HepG2 (cell line): ENCODE data around the gene SMTNL1. TPM values are rescaled to one million over a fixed set of nuclear protein-coding genes. Genes with fewer than 3 reads are reported as not detected.
A peak's percentile ranks its signal among the peaks of the same experiment; 100 is the strongest.

Experiments
- ARHGAP35 ChIP-seq: sonication (generic); formaldehyde crosslinking; IDR thresholded peaks from 2 replicates; pipeline ENCODE4 v1.9.0; 2022; ENCODE audit warnings: mild to moderate bottlenecking, inconsistent platforms, moderate library complexity, missing genetic modification reagents, borderline replicate concordance
- ATM ChIP-seq: fragments of 450-650 bp; IDR thresholded peaks from 2 replicates; pipeline ENCODE4 v1.7.1; 2017; ENCODE audit warnings: mild to moderate bottlenecking, borderline replicate concordance
- CEBPG ChIP-seq: IDR thresholded peaks from 2 replicates; pipeline ENCODE4 v1.6.1; 2016
- GATAD1 ChIP-seq: IDR thresholded peaks from 2 replicates; pipeline ENCODE4 v1.6.1; 2016; ENCODE audit warnings: missing genetic modification reagents, missing compliant biosample characterization
- HOXA7 ChIP-seq: sonication (generic); formaldehyde crosslinking; IDR thresholded peaks from 2 replicates; pipeline ENCODE4 v1.8.1; 2022; ENCODE audit warnings: mild to moderate bottlenecking, missing genetic modification reagents, moderate library complexity
- IRF2 ChIP-seq: IDR thresholded peaks from 2 replicates; pipeline ENCODE4 v1.6.1; 2018; ENCODE audit warnings: missing genetic modification reagents, missing compliant biosample characterization
- NCOR1 ChIP-seq: fragments of 200-600 bp; sonication (generic); IDR thresholded peaks from 2 replicates; pipeline ENCODE4 v1.7.0; 2017; ENCODE audit warnings: antibody characterized with exemption, low read length, borderline replicate concordance
- NR1H2 ChIP-seq: sonication (generic); formaldehyde crosslinking; IDR thresholded peaks from 2 replicates; pipeline ENCODE4 v1.8.1; 2022; ENCODE audit warnings: low read depth, missing genetic modification reagents, borderline replicate concordance
- REXO4 ChIP-seq: sonication (generic); formaldehyde crosslinking; IDR thresholded peaks from 2 replicates; pipeline ENCODE4 v1.8.0; 2022; ENCODE audit warnings: missing genetic modification reagents, mild to moderate bottlenecking, borderline replicate concordance
- TCF7 ChIP-seq: sonication (generic); IDR thresholded peaks from 2 replicates; pipeline ENCODE4 v1.6.1; 2016; ENCODE audit warnings: antibody characterized with exemption, low read depth
- YEATS2 ChIP-seq: sonication (generic); formaldehyde crosslinking; IDR thresholded peaks from 2 replicates; pipeline ENCODE4 v1.4.0; 2020; ENCODE audit warnings: missing genetic modification reagents, borderline replicate concordance
- ZC3H13 ChIP-seq: sonication (generic); formaldehyde crosslinking; IDR thresholded peaks from 2 replicates; pipeline ENCODE4 v1.8.1; 2023; ENCODE audit warnings: mild to moderate bottlenecking, missing genetic modification reagents, moderate library complexity
- ZNF143 ChIP-seq: sonication (generic); formaldehyde crosslinking; IDR thresholded peaks from 2 replicates; pipeline ENCODE4 v1.4.0; 2020; ENCODE audit warnings: missing genetic modification reagents
- ZNF367 ChIP-seq: sonication (generic); formaldehyde crosslinking; IDR thresholded peaks from 2 replicates; pipeline ENCODE4 v1.4.0; 2020; ENCODE audit warnings: missing genetic modification reagents, borderline replicate concordance
- ZNF44 ChIP-seq: sonication (generic); formaldehyde crosslinking; IDR thresholded peaks from 2 replicates; pipeline ENCODE4 v1.5.1; 2020; ENCODE audit warnings: mild to moderate bottlenecking, missing genetic modification reagents
- ZNF501 ChIP-seq: sonication (generic); formaldehyde crosslinking; IDR thresholded peaks from 2 replicates; pipeline ENCODE4 v1.5.1; 2020; ENCODE audit warnings: mild to moderate bottlenecking, moderate library complexity, missing genetic modification reagents
- ZNF564 ChIP-seq: sonication (generic); formaldehyde crosslinking; IDR thresholded peaks from 2 replicates; pipeline ENCODE4 v1.8.1; 2023; ENCODE audit warnings: mild to moderate bottlenecking, missing genetic modification reagents
- ZNF629 ChIP-seq: sonication (generic); formaldehyde crosslinking; conservative IDR thresholded peaks from 2 replicates; pipeline ENCODE4 v1.5.0; 2020; ENCODE audit warnings: missing genetic modification reagents
- ZNF83 ChIP-seq: sonication (generic); formaldehyde crosslinking; IDR thresholded peaks from 2 replicates; pipeline ENCODE4 v1.4.0; 2020; ENCODE audit warnings: missing genetic modification reagents, mild to moderate bottlenecking, borderline replicate concordance
- ZSCAN31 ChIP-seq: sonication (generic); formaldehyde crosslinking; IDR thresholded peaks from 2 replicates; pipeline ENCODE4 v1.5.0; 2020; ENCODE audit warnings: low read depth, mild to moderate bottlenecking, missing genetic modification reagents
- polyA plus RNA-seq, 8 experiments: library from polyadenylated mRNA; depleted of rRNA in 3 of 8; stranded (reverse) in 7 of 8; unstranded in 1 of 8; fragments of >200 nt; fragmentation: Illumina TruSeq in 4 of 8; extraction: Trizol in 4 of 8; gene quantifications; 2 replicates each; pipeline versions ENCODE4 v1.2.1 to v1.2.3, GENCODE V29; 2011 to 2016; ENCODE audit warnings: low read depth in 4 of 8, missing spikeins in 1 of 8, mixed read lengths in 1 of 8; ENCODE audit not compliant: insufficient read depth in 1 of 8
- total RNA-seq, 5 experiments: library from RNA; depleted of rRNA; stranded (reverse); fragments of >200 nt; fragmentation: Illumina TruSeq; extraction: Trizol; gene quantifications; 2 replicates each; pipeline ENCODE4 v1.2.3, GENCODE V29; 2016; ENCODE audit warnings: low read depth in 1 of 5
- TF ChIP-seq, protein P1 (sequence below): sonication (generic); formaldehyde crosslinking; IDR thresholded peaks from 2 replicates; pipeline ENCODE4 v1.4.0; 2020; ENCODE audit warnings: mild to moderate bottlenecking, missing genetic modification reagents
- TF ChIP-seq, protein P2 (sequence below): sonication (generic); formaldehyde crosslinking; IDR thresholded peaks from 2 replicates; pipeline ENCODE4 v1.8.1; 2022; ENCODE audit warnings: mild to moderate bottlenecking, missing genetic modification reagents

Gene SMTNL1
- total and polyA plus RNA-seq, 2 of the 13 experiments (the other 11 are each of a cell fraction or from before 2014, with no cell fraction given) = 0.04 TPM; not detected in 1

DNA sequence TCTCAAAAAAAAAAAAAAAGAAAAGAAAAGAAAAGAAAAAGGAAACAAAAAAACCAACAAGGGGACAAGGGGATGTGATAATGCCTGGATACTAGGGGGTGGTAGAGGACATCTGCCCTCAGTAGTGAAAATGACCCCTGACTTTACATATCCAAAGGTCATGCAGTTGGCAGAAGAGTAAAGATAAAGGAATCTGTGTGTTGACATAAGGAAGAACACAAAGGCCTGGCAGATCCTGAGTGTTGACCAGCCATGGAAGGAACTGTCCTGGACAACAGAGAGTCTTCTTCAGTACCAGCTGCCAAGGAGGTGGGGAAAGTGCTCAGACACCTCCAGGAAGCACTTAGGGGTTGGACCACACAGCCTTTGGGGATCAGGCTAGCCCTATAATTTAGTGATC is 34.5 kb upstream of the SMTNL1 start (continued):
- 0 out of 2 replicates have a peak, but pooled peaks have one; percentile 46 for TF ChIP-seq IRF2 (CRISPR knock-in tag)
- no peak for TF ChIP-seq ZNF501 (CRISPR knock-in tag)
- TF ChIP-seq ZNF44 (CRISPR knock-in tag) = no peak
- TF ChIP-seq, protein P1, sequence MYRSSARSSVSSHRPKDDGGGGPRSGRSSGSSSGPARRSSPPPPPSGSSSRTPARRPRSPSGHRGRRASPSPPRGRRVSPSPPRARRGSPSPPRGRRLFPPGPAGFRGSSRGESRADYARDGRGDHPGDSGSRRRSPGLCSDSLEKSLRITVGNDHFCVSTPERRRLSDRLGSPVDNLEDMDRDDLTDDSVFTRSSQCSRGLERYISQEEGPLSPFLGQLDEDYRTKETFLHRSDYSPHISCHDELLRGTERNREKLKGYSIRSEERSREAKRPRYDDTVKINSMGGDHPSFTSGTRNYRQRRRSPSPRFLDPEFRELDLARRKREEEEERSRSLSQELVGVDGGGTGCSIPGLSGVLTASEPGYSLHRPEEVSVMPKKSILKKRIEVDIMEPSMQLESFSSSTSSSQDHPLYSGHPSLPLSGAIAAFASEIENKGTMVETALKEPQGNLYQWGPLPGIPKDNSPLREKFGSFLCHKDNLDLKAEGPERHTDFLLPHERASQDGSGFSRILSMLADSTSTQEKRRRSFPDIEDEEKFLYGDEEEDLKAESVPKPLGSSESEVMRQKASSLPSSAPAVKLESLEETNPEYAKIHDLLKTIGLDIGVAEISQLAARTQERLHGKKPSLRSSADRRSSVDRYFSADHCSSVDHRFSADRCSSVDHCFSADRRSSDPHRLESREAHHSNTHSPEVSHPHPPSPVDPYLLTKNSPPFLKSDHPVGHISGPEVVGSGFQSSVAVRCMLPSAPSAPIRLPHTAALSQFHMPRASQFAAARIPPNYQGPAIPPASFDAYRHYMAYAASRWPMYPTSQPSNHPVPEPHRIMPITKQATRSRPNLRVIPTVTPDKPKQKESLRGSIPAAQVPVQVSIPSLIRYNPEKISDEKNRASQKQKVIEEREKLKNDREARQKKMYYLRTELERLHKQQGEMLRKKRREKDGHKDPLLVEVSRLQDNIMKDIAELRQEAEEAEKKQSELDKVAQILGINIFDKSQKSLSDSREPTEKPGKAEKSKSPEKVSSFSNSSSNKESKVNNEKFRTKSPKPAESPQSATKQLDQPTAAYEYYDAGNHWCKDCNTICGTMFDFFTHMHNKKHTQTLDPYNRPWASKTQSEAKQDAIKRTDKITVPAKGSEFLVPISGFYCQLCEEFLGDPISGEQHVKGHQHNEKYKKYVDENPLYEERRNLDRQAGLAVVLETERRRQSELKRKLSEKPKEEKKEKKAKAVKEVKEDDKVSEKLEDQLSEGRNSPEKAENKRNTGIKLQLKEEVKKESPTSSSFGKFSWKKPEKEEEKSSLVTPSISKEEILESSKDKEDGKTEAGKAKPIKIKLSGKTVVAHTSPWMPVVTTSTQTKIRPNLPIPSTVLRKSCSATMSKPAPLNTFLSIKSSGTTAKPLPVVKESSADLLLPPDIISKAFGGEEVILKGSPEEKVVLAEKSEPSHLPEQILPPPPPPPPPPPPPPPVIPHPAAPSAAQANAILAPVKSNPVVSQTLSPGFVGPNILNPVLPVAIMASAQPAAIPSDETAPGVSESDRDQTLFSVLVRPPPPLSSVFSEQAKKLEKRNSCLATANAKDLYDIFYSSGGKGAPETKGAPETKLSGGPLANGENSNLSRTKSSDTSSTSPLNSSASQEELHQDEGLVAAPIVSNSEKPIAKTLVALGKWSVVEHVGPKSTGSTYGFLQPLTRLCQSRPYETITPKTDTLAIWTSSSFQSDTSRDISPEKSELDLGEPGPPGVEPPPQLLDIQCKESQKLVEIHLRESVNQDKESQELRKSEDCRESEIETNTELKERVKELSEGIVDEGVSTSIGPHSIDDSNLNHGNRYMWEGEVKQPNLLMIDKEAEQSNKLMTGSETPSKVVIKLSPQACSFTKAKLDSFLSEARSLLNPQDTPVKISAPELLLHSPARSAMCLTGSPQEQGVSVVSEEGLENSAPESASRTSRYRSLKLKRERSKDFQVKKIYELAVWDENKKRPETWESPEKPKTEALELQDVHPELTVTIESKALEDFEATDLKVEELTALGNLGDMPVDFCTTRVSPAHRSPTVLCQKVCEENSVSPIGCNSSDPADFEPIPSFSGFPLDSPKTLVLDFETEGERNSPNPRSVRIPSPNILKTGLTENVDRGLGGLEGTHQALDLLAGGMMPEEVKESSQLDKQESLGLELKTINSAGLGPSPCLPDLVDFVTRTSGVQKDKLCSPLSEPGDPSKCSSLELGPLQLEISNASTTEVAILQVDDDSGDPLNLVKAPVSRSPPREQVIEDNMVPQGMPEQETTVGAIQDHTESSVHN (CRISPR knock-in tag) = no peak
- 0 out of 2 replicates have a peak, but pooled peaks have one; percentile 65 for TF ChIP-seq ZSCAN31
- TF ChIP-seq ZNF367 (CRISPR knock-in tag) = no peak
- TF ChIP-seq NCOR1 = peak; percentile 70; the same call in 1 of the 2 replicates
- peak; percentile 51 for TF ChIP-seq TCF7
- no peak for TF ChIP-seq ARHGAP35 (CRISPR knock-in tag)
- no peak for TF ChIP-seq GATAD1 (CRISPR knock-in tag)
- TF ChIP-seq, protein P2, sequence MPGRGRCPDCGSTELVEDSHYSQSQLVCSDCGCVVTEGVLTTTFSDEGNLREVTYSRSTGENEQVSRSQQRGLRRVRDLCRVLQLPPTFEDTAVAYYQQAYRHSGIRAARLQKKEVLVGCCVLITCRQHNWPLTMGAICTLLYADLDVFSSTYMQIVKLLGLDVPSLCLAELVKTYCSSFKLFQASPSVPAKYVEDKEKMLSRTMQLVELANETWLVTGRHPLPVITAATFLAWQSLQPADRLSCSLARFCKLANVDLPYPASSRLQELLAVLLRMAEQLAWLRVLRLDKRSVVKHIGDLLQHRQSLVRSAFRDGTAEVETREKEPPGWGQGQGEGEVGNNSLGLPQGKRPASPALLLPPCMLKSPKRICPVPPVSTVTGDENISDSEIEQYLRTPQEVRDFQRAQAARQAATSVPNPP (CRISPR knock-in tag) = no peak
- TF ChIP-seq ZC3H13 (CRISPR knock-in tag) = no peak
- TF ChIP-seq REXO4 (CRISPR knock-in tag) = no peak
- no peak for TF ChIP-seq HOXA7 (CRISPR knock-in tag)
- TF ChIP-seq YEATS2 = peak; percentile 28; the same call in 1 of the 2 replicates
- no peak for TF ChIP-seq ZNF564 (CRISPR knock-in tag)
- peak; percentile 46; the same call in 1 of the 2 replicates for TF ChIP-seq ZNF629 (CRISPR knock-in tag)
- TF ChIP-seq ZNF143 (CRISPR knock-in tag) = no peak
- TF ChIP-seq CEBPG = peak; percentile 42
- TF ChIP-seq NR1H2 (CRISPR knock-in tag) = no peak
- no peak for TF ChIP-seq ZNF83 (CRISPR knock-in tag)
- no peak for TF ChIP-seq ATM
